CD4-positive, alpha-beta T cell treated with Interleukin-1 beta for 1 hour (primary cell): Measurements from ENCODE around the gene RSKR.
"Not testable (repeated sequence)": the region's sequence is repeated elsewhere in the genome, so short reads cannot be mapped to it uniquely, and the experiment has no call there.

Experiments
- DNase-seq, 2 donors: peaks; one replicate each; pipeline ENCODE4 v3.0.0-alpha.2; 2020 to 2022

The RSKR gene

GRCh38 chr17:28576758-28577465 is 37.1 kb downstream of the RSKR start, which contains the start of gene ALDOC:
Gene ALDOC, minus strand, starts transcription at chr17:28576895. Its CDS starts 1,363 bp downstream, at chr17:28575532.
- DNase-seq: peak; percentile 98

GRCh38 chr17:28576016-28576415 is 38.0 kb downstream of the RSKR start:
- not testable (repeated sequence) for DNase-seq

DNA sequence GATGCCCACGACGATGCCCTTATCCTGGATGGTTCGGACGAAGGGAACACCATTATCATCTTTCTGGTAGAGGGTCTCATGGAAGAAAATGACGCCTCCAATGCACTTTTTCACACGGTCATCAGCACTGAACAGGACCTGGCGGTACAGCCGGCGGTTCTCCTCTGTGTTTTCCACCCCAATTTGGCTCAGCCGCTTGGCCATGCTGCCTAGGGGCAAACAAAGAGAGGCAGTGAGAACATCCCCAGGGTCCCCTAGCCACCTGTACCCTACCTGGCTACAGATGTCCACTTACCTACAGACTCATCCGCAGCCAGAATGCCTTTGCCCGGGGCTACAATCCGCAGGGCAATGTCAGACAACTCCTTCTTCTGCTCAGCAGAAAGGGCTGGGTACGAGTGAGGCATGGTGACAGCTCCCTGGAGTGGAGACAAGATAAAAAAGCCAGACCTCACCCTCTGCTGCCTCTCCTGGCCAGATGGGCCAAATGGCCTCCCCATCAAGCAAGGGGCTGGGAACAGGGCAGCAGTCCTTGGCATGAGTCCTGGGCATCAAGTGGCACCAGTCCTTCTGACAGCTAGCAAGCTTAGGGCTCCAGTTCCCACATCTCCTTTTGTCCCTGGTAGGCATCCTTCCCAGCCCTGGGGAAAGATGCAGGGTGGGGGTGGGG is 38.7 kb downstream of the RSKR start:
- DNase-seq: no peak

- DNase-seq: peak in 1 of 2 donors; percentile 30
These were observed 39.5 kb downstream of the RSKR start for GRCh38 chr17:28574526-28574925.

DNA sequence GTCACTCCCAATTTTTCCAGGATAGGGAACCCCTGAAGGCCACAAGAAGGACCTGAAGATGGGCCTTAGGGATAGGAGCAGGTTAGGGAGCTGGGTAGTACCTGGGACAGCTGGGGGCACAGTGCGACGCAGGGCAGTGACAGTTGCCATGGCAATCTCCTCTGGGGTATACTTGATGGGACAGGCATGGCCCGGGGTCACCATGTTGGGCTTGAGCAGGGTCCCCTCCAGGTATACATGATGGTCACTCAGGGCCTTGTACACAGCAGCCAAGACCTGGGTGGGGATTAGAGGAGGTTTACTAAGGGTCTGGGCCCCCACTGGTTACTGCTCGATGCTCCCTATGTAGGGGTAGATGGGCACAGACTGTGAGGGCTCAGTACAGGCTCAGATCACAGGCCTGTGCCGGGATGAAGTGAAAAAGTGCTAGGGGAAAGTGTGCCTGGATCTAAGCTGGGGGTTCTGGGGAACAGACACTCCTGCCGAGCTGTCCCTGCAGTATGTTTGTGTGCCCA is 40.0 kb downstream of the RSKR start:
- no peak for DNase-seq

DNA sequence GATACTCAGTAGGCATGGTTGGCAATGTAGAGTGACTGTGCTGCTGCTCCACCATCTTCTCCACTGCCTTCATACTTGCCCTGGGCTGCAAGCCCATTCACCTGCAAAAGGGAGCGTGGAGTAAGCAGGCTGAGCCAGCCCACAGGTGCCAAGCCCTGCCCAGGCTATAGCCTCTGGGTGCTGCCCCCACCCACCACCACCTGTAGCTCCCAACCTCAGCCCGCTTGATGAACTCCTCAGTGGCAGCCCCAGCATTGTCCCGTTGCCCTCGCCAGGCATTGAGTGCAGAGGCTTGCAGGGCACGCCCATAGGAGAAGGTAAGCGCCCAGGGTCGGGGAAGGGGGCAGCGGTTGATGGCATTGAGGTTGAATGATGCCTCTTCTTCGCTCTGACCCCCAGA is 40.5 kb downstream of the RSKR start:
- no peak for DNase-seq

DNA sequence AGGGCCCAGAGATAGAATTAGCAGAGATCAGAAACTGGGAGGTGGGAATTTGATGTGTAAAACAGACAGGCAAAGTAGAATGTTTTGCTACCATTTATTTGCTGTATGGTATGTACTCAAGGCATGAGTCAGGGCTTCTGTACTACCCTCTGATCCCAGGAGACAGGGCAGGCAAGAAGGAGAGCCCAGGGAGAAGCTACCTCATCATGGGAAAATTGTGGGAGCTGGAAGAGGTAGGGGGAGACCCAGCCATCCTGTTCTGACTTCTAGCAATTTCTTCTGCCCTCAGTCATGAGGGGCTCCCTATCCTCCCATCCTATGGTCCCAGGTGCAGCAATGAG is 41.0 kb downstream of the RSKR start:
- DNase-seq: no peak

DNA sequence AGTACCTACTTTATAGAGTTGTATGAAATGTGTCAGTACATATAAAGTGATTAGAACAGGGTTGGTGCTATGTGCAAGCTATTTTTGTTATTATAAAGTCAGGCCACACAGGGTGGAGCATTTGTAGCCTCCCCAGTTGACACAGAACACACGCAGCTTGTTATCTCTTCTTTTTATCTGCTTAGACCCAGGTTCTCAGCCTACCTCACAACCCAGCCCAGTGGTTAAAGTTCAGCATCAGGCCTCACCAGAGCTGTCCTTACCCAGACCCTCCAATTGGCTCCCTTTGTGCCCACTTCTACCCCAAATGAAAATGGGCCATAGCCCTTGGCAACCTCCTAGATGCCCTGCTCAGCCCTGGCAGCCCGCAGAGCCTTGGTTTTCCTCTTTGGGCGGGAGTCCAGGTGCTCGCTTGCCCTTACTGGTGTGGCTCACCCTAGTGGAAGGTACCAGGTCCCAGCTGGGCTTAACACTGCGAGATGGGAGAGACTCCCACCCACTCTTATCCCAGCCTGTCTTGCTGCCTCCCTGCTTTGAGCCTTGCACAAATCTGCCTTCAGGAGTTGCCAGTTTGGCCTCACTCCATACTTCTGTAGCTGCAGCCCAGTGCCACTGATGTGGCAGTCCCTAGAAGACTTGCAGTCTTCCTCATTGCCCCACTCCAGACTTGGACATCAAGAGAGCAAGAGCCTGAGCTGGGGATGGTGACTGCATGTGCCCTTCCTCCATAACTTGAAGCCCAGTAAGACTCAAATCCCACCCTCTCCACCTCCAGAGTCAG is 41.5 kb downstream of the RSKR start:
- DNase-seq: peak in 1 of 2 donors; percentile 32

DNA sequence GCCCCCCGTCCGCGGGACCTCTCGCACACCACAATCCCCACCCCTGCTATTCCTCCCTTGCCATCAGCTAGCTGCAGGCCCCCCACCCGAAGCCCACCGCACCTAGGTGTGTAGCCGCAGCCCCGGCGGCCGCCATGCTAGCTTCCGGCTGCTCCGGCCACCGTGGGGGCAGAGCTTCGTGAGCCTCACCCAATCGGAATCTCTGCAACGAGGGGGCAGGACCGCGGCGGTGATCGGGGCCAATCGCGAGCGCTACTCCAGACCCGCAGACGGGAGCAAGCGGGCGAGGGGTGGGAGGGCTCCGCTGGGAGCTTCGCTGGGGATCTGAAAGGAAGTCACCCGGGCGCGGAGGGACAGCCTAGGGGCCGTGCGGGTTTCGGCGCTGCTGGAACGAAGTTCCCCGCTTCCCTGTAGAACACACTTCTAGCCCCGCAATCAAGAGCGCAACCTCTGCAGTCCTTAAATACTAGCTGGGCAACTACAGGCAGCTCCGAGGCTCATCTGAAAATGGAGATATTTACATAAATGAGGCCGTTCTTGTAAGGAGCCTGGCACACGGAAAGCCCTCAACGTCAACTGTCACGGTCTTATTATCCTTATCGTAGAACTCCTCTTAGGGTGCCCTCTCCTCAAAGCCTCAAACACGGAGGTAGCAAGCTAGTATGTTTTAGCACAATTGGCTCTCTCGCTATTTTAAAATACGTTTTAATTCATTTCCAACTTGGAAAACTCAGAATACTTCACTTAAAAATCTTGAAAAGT is 42.4 kb downstream of the RSKR start, which contains the start of gene PIGS:
Gene PIGS (minus strand): TSS at position 164 of the 762 bp plus-strand sequence. CDS start 28 bp downstream, at position 136.
- peak; percentile 89 to 90 for DNase-seq

- DNase-seq: peak; percentile 40 to 53
These were observed 43.1 kb downstream of the RSKR start for GRCh38 chr17:28570716-28571360.

DNA sequence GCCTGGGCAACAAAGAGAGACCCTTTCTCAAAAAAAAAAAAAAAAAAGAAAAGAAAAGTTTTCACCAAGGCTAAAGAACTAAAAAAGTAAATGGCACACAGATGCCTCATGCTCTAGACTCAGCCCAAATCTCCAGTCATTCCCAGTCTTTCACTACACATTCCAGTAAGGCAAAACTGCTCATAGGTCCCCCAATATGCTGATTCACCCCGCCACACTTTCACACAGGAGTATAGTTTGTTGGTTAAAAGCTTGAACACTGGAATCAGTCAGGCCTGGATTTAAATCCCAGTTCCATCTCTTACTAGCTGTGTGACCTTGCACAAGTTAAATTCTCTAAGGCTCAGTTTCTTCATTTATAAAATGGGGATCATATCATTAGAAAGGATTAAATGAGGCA is 44.5 kb downstream of the RSKR start:
- DNase-seq: no peak

GRCh38 chr17:28567604-28568003 is 46.4 kb downstream of the RSKR start:
- DNase-seq: no peak

DNA sequence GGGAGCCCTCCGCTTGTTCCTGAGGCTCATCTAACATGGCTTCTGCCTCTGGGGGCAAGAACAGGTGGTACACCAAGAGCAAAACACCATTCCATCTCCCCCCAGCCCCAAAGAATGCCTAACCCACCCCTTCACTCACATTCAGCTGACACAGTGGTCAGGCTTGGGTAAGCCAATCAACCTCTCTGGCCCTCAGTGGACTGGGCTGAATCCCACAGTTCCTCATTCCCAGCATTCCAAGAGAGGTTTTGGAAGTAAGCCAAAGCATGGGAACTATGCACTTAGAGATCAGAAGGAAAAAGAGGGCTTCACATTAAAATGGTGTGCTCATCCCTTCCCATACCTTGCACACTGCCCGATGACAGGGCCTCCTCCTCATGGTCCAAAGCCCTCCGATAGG is 50.5 kb downstream of the RSKR start:
- no peak for DNase-seq
